ELF-1 (cell line): Measurements from ENCODE around the gene TMTC1.
A peak's percentile ranks its signal among the peaks of the same experiment; 100 is the strongest.

Experiments used
- DNase-seq: peaks from one replicate; pipeline ENCODE4 v3.0.0-alpha.2; 2016; ENCODE audit warnings: low read depth, low spot score

Gene TMTC1

GRCh38 chr12:29543036-29543435 is 240.7 kb downstream of the TMTC1 start:
- DNase-seq, result no peak

DNA sequence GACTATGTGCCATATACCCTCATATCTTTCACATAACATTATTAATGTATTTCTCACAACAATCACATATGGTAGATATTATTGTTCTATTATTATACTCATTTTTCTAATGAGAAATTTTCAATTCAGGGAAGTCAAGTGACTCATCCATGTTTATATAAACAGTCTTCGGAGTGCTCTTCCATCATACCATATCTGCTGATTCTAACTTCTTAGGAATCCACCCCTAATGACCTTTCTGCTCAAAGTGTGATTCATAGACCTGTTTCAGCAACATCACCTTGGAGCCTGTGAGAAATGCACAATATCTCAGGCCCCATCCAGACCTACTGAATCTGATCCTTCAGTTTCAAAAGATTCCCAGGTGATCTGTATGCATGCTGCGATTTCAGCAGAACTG is 246.4 kb downstream of the TMTC1 start:
- no peak for DNase-seq

- DNase-seq, result no peak
These were observed 248.8 kb downstream of the TMTC1 start for GRCh38 chr12:29534935-29535334.

DNA sequence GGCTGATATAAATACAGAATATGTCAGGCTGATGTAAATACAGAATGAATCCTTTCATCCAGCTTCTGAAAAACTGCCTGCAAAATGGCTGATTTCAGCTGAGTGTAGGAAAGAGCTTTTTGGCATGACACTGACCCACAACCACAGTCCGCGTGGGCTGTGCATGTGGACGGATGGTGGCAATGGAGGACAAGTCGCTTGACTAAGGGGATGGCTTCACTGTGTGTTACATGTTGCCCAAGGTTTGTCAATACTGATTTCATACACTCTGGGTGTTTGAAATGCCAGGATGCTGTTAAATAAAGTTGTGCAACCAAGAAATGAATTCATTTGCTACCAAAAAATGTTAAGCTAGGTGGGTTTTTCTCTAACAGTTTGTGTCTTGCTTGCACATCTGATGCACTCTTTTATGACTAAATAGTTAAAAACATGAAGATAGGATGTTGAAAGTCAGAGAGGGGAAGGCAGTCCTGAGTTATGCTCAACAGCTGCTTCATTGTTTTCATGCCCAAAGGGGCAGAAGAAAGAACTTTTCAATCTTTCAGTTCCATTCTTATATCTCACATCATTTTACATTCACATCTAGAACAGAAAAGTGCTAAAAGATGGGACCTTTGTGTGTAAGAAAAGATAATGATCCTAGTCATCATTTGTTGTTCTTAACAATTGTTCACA is 249.8 kb downstream of the TMTC1 start:
- DNase-seq, result no peak

DNA sequence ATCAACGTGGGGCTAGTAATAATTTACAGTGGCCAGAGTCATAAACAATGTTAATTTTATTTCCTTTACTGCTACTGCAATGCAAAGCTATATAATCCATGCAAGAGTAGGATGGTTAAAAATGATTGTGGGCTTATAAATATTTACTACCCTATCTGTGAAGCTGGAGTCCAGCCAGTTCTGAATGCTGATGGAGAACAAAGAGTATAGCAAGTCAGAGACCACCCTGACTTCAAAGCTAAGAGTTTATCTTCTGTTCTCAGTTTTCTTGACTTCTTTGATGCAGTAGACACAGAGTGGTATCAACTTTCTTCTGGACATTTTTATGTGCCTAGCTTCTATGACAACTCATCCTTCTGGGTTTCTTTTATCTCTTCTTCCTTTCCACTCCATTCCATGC is 252.3 kb downstream of the TMTC1 start:
- DNase-seq, result no peak

GRCh38 chr12:29530436-29530835 is 253.3 kb downstream of the TMTC1 start:
- no peak for DNase-seq

DNA sequence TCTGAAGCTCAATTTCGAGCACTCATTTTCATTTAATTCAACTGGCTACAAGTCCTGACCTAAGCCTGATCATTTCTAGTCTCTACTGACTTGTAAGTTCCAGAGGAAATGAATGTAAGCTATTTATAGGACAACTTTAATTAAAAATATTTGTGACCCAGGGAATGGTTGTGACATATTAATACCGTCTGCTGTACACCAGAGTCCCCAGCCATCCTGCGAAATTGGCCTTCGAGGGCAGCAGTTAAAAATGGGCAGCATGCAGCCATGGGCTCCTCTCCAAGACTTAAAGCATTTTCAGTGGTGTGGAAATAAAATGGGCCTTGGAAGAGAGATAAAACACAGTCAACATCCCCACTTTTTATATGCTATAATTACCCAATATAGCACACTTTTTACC is 255.6 kb downstream of the TMTC1 start:
- DNase-seq, result no peak

DNA sequence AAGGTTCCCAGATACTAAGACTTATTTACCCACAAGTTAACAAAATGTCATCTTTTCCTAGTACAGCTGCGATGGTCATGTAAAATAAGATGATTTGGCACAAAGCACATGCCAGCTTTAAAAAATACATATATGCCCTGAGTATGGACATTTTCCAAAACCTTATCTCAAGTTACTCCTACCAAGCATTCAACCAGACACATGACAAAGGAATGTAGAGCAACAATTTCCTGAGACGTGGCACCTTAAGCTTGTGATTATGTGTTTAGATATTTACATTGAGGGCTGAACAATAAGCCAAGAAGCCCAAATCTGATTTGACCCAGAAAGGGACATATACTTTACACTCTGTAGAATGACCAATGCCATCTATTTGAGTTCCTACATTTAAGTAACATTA is 261.8 kb downstream of the TMTC1 start:
- DNase-seq, result no peak

DNA sequence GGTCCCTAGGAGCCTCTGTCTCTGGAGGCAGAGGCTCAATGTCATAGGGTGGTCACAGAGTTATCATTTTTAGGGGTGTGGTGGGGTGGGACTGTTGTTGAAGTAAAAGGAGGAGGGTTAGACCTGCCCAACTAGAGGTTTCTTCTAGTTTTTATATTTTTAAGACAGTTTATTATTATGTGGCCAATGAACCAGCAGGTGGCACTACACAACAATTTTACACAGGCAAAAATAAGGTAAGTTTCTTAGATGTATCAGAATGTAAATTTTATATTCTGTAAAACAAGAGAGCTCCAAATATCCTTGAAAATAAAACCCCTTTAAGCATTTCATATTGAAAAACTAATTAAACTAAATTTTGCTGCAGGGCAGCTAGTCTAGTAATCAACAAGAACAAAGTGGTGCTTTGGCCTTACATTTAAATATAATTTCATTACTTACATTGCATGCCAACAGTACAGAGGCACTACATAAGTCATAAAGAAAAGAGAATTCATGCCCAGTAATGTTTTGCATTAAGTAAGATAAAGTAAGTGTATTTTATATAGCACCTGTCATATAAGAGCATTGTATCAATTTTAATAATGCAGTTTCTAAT is 264.1 kb downstream of the TMTC1 start:
- no peak for DNase-seq

- DNase-seq, result no peak
These were observed 265.3 kb downstream of the TMTC1 start for GRCh38 chr12:29518407-29518806.

DNA sequence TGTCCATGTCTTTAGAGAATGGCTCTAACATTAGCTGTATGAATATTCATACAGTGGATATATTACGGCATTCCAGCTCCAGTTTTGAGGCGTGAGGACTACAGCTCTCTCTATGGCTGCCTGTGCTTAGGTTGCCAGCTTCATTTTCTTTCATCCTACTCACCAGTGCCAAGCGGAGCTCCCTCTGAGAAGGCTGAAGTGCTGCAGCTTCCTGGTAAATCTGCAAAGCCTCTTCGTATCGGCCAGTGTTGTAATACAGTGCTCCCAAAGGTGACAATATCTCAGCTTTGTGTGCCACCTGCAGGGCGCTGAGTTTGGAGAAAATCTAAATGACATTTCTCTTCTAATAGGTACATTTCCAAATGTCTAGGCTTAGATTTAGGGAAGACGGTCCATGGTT is 266.5 kb downstream of the TMTC1 start:
- no peak for DNase-seq

GRCh38 chr12:29516431-29516875 is 267.3 kb downstream of the TMTC1 start:
- no peak for DNase-seq

DNA sequence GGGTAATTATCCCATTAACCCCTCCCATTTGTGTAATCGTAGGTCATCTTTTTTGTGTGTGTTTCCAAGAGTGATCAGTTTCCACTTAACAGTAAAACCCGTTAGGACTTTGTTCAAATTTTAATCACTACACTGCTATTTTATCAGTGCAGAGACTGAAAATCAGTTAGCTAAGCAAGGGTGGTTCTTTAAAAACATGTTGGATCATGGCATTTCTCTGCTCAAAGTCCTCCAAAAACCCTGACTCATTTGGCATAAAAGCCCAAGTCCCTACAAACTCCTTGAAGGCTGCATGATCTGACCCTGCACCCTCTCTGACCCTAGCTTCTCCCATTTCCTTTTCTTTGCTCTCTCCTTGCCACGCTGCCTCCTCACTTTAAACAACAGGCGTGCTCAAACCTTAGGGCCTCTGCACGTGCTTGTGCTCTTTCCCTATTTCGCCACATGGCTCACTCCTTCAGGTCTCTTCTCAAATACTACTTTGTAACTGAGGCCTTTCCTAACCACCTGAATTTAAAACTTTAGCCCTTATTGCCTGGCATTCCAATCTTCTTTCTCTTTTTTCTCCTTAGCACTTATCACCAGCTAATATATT is 273.1 kb downstream of the TMTC1 start:
- no peak for DNase-seq

GRCh38 chr12:29509503-29509902 is 274.2 kb downstream of the TMTC1 start:
- no peak for DNase-seq

DNA sequence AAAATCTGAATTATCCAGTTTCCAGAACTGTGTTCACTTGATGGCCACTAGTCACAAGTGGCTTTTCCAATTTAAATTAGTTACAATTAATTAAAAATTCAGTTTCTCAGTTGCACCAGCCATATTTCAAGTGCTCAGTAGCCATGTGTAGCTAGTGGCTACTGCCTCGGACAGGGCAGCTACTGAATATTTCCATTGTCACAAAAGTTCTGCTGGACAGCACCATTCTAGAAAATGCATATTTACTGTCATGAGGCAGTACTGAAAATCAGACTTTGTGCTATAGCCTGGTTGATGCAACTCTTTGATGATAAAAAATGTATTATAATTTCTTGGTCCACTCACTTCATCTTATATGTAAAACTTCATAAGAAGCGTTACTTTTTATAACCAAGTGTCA is 274.8 kb downstream of the TMTC1 start:
- no peak for DNase-seq

DNA sequence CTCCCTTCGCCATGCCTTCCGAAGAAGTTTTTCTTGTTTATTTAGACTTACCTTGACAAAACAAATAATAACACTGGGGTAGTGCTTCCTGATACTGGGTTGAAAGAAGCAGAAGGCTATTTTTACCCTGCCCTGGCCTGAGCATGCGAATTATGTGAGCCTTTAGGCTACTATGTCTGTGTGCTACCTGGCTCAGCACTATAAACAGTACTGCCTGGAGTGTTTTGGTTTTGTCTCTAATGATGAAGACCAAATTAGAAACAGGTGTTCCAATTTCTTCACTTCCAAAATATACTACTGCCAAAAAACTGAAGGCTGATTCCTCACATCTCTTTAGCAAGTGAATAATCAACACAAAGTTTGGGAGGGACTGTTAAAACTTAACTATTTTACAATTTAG is 278.6 kb downstream of the TMTC1 start:
- DNase-seq, result peak; percentile 39

GRCh38 chr12:29503283-29503682 is 280.5 kb downstream of the TMTC1 start:
- DNase-seq, result no peak

DNA sequence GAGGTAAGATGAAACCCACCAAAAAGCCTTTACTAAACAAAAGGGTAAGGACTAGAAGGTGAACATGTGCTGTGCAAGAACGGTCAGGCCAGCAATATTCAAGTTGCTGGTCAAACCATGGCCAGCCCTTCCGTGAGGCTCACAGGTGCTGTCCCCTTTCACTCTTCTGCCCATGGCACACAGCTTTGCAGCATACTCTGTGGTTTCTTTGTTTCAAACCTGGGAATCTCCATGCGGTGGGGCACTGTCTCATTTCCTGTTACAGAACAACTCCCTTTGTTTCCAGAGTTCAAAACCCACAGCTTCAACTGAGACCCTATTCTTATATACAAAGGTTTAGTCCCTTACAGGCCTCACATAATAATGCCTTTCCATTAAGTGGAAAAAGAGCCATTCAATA is 284.5 kb downstream of the TMTC1 start:
- no peak for DNase-seq

DNA sequence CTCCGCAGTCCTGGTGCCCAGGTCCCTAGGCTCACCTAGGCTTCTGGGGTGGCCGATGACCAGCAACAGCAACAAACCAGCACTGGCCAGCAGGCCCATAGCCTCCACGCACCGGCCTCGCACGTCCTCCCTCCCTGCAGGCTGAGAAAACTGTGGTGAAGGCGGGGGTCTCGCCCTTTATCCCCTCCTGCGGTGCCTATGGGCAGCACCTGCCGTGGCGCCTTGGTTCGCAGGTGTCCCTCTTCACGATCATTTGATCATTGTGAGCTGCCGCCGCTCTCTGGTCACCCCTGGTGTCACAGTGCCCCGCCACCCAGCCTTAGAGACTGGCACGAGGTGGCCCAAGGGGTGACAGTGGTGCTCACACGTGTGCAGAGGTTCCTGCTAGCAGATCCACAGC is 286.2 kb downstream of the TMTC1 start, which contains the start of gene OVCH1:
Gene OVCH1 (minus strand): TSS at position 99 of the 400 bp plus-strand sequence. CDS start 0 bp downstream, at position 99.
- no peak for DNase-seq

DNA sequence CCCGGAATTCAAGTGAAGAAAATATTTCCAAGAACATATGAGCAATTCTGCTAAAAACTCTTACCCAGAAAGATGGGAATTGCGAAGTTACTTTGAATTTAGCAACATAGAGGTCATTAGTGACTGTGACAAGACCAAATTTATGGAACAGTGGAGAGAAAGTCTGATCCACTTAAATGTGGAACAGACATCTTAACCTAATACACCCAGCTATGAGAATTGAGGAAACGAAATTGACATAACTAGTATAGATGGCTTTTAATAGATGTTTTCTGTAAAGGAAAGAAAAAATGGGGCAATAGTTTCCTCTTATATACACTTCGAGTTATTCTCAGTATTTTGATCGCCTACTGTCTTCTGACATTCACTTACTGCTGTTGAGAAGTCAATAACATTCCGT is 290.9 kb downstream of the TMTC1 start:
- DNase-seq, result no peak

DNA sequence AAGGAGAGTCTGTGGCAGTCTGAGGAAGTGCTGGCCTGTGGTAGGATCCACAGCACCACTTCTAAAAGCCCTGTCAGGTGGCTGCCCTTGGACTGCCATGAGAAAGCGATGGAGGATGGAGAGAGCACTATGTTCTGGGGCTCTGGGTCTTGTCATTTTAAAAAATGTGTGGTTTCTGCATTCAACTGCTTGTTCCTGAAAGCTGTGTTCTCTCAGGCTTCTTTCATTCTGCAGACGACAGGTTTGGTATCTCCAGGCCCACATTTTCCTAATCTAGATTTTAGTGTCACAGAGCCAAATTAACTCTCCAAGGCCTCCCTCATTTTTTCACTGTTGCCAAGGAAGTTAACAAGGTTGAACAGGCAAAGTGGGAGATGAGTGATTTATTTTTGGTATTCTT is 296.8 kb downstream of the TMTC1 start:
- DNase-seq, result no peak

- DNase-seq, result no peak
These were observed 320.5 kb downstream of the TMTC1 start for GRCh38 chr12:29463198-29463597.

DNA sequence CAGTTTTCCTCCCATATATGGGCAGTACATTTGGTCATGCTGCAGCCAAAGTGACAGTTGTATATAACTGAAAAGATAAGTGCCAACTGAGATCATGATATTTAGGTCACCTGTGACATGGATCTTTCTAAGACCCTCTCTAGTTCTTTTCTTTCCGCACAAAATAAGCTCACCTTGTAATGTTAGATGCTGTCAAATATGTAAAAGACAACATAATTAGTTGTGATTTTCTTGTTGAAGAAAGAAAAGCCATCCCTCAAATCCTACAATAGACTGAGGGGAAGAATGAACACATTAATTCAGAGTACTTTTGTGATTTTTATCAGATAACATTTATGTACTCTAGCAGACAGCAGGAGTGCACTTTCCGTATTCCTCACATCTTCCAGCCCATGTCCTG is 323.7 kb downstream of the TMTC1 start:
- DNase-seq, result no peak
